Measurements from ENCODE around the gene TNFRSF19.
A peak's percentile ranks its signal among the peaks of the same experiment; 100 is the strongest.
"Not testable (repeated sequence)": the region's sequence is repeated elsewhere in the genome, so short reads cannot be mapped to it uniquely, and the experiment has no call there.

The TNFRSF19 gene

GRCh38 chr13:23655321-23655720 lies 85.1 kb downstream of the TNFRSF19 start:
- DNase-seq (ENCODE audit: low spot score): no peak

GRCh38 chr13:23656637-23657371 lies 86.6 kb downstream of the TNFRSF19 start:
- peak; percentile 72 for DNase-seq (ENCODE audit: low spot score)

GRCh38 chr13:23658929-23659541 lies 88.8 kb downstream of the TNFRSF19 start:
- DNase-seq (ENCODE audit: low spot score): no peak

- DNase-seq (ENCODE audit: low spot score): no peak
These were observed 90.0 kb downstream of the TNFRSF19 start for GRCh38 chr13:23660249-23660648.

- DNase-seq (ENCODE audit: low spot score): no peak
These were observed 96.4 kb downstream of the TNFRSF19 start for GRCh38 chr13:23666582-23666981.

- no peak for DNase-seq (ENCODE audit: low spot score)
These were observed 97.5 kb downstream of the TNFRSF19 start for GRCh38 chr13:23667750-23668149.

GRCh38 chr13:23668562-23668961 lies 98.3 kb downstream of the TNFRSF19 start:
- no peak for DNase-seq (ENCODE audit: low spot score)

GRCh38 chr13:23670793-23671192 lies 100.6 kb downstream of the TNFRSF19 start:
- DNase-seq (ENCODE audit: low spot score): no peak

- DNase-seq (ENCODE audit: low spot score): no peak
These were observed 101.2 kb downstream of the TNFRSF19 start for GRCh38 chr13:23671377-23671776.

GRCh38 chr13:23671897-23672296 lies 101.7 kb downstream of the TNFRSF19 start:
- DNase-seq (ENCODE audit: low spot score): no peak

- no peak for DNase-seq (ENCODE audit: low spot score)
These were observed 102.4 kb downstream of the TNFRSF19 start for GRCh38 chr13:23672616-23673015.

GRCh38 chr13:23673354-23673753 lies 103.1 kb downstream of the TNFRSF19 start:
- DNase-seq (ENCODE audit: low spot score): peak; percentile 82

GRCh38 chr13:23673867-23674605 lies 103.8 kb downstream of the TNFRSF19 start:
- no peak for DNase-seq (ENCODE audit: low spot score)

- peak; percentile 78 for DNase-seq (ENCODE audit: low spot score)
These were observed 104.8 kb downstream of the TNFRSF19 start for GRCh38 chr13:23674795-23675640.

- not testable (repeated sequence) for DNase-seq (ENCODE audit: low spot score)
These were observed 107.6 kb downstream of the TNFRSF19 start for GRCh38 chr13:23677679-23678288.

GRCh38 chr13:23678795-23679194 lies 108.6 kb downstream of the TNFRSF19 start:
- no peak for DNase-seq (ENCODE audit: low spot score)

- peak; percentile 65 for DNase-seq (ENCODE audit: low spot score)
These were observed 109.0 kb downstream of the TNFRSF19 start for GRCh38 chr13:23679220-23679619.

- DNase-seq (ENCODE audit: low spot score): no peak
These were observed 110.8 kb downstream of the TNFRSF19 start for GRCh38 chr13:23680845-23681669.

- no peak for DNase-seq (ENCODE audit: low spot score)
These were observed 112.9 kb downstream of the TNFRSF19 start for GRCh38 chr13:23683084-23683483.

GRCh38 chr13:23684647-23685046 lies 114.4 kb downstream of the TNFRSF19 start:
- no peak for DNase-seq (ENCODE audit: low spot score)

- no peak for DNase-seq (ENCODE audit: low spot score)
These were observed 115.2 kb downstream of the TNFRSF19 start for GRCh38 chr13:23685416-23685815.
